Breast epithelium (tissue), 3 donors: Measurements from ENCODE around the gene ACSS2.

Source experiments
- POLR2A ChIP-seq: fragments of 450-650 bp; IDR thresholded peaks from one replicate; pipeline ENCODE4 v1.6.1; 2016; ENCODE audit warnings: antibody characterized with exemption, mild to moderate bottlenecking, moderate library complexity
- TF ChIP-seq, protein P1 (sequence below), 3 donors: fragments of 450-650 bp; IDR thresholded peaks; one replicate each; pipeline ENCODE4 v1.5.1; 2016 to 2017; ENCODE audit warnings: antibody characterized with exemption in 3 of 3, mild to moderate bottlenecking in 3 of 3, moderate library complexity in 3 of 3

DNA sequence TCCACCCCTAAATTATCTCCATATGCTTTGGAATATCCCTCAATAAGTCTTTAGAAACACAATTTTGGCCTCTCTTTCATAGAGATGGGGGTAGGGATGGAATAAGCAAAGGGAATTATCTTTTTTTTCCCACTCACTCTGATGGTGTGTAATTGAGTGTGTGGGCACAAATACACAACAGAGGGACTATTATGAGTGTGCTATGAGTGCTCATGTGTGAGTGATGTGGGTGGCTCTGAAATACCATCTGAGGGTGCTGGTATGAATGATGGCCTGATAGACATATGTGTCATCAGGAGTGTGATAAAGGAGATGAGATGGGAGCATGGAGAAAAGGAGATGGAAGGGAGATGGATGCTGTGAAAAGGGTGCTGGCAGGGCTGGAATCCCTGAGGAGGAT, 43.6 kb downstream of the ACSS2 start:
- no peak for TF ChIP-seq POLR2A
- TF ChIP-seq, protein P1, sequence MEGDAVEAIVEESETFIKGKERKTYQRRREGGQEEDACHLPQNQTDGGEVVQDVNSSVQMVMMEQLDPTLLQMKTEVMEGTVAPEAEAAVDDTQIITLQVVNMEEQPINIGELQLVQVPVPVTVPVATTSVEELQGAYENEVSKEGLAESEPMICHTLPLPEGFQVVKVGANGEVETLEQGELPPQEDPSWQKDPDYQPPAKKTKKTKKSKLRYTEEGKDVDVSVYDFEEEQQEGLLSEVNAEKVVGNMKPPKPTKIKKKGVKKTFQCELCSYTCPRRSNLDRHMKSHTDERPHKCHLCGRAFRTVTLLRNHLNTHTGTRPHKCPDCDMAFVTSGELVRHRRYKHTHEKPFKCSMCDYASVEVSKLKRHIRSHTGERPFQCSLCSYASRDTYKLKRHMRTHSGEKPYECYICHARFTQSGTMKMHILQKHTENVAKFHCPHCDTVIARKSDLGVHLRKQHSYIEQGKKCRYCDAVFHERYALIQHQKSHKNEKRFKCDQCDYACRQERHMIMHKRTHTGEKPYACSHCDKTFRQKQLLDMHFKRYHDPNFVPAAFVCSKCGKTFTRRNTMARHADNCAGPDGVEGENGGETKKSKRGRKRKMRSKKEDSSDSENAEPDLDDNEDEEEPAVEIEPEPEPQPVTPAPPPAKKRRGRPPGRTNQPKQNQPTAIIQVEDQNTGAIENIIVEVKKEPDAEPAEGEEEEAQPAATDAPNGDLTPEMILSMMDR (IDR thresholded peaks at IDR 0.05): no peak
